Mucosa of gallbladder (tissue), 1 donor: ENCODE results near the gene ST3GAL3. TPM values are rescaled to one million over a fixed set of nuclear protein-coding genes. Genes with fewer than 3 reads are reported as not detected.

Source experiments
- DNase-seq: peaks from one replicate; pipeline ENCODE4 v3.0.0-alpha.2; 2020; ENCODE audit warnings: low spot score
- total RNA-seq: library from RNA; stranded (reverse); gene quantifications from one replicate; pipeline ENCODE4 v1.2.1, GENCODE V29; 2021
- donor health status: DM: no; HTN: no; CAD: no.

ST3GAL3 gene
- total RNA-seq, 1 donor from 2014 or later = 17.4 TPM

- no peak for DNase-seq
Measured at GRCh38 chr1:43786201-43786958, 79.0 kb downstream of the ST3GAL3 start.

- DNase-seq = peak; percentile 29
Measured at GRCh38 chr1:43786960-43787359, 79.6 kb downstream of the ST3GAL3 start.

- no peak for DNase-seq
Measured at GRCh38 chr1:43789604-43790550, 82.5 kb downstream of the ST3GAL3 start.

- no peak for DNase-seq
Measured at GRCh38 chr1:43791243-43791642, 83.9 kb downstream of the ST3GAL3 start.

- no peak for DNase-seq
Measured at GRCh38 chr1:43796111-43796581, 88.8 kb downstream of the ST3GAL3 start.

GRCh38 chr1:43797891-43798290 lies 90.6 kb downstream of the ST3GAL3 start:
- no peak for DNase-seq

GRCh38 chr1:43799656-43800635 lies 92.6 kb downstream of the ST3GAL3 start:
- no peak for DNase-seq

- no peak for DNase-seq
Measured at GRCh38 chr1:43800771-43801170, 93.4 kb downstream of the ST3GAL3 start.

- no peak for DNase-seq
Measured at GRCh38 chr1:43801203-43801602, 93.9 kb downstream of the ST3GAL3 start.

- no peak for DNase-seq
Measured at GRCh38 chr1:43802356-43802980, 95.1 kb downstream of the ST3GAL3 start.

GRCh38 chr1:43803105-43803504 lies 95.8 kb downstream of the ST3GAL3 start:
- no peak for DNase-seq

- no peak for DNase-seq
Measured at GRCh38 chr1:43803646-43804045, 96.3 kb downstream of the ST3GAL3 start.

- DNase-seq = no peak
Measured at GRCh38 chr1:43804569-43804968, 97.2 kb downstream of the ST3GAL3 start.

- DNase-seq = no peak
Measured at GRCh38 chr1:43805340-43805739, 98.0 kb downstream of the ST3GAL3 start.

GRCh38 chr1:43806183-43806582 lies 98.8 kb downstream of the ST3GAL3 start:
- DNase-seq = no peak

- DNase-seq = no peak
Measured at GRCh38 chr1:43809097-43809673, 101.8 kb downstream of the ST3GAL3 start.

- DNase-seq = no peak
Measured at GRCh38 chr1:43812579-43812978, 105.2 kb downstream of the ST3GAL3 start.

- no peak for DNase-seq
Measured at GRCh38 chr1:43814401-43814800, 107.1 kb downstream of the ST3GAL3 start.

- no peak for DNase-seq
Measured at GRCh38 chr1:43817304-43817939, 110.1 kb downstream of the ST3GAL3 start.

- DNase-seq = no peak
Measured at GRCh38 chr1:43818691-43819090, 111.4 kb downstream of the ST3GAL3 start.
